Fibroblast of peridontal ligament (primary cell): Measurements from ENCODE around the gene SIK1.
"Not testable (repeated sequence)": the region's sequence is repeated elsewhere in the genome, so short reads cannot be mapped to it uniquely, and the experiment has no call there.

ENCODE experiments used
- DNase-seq: peaks from one replicate; pipeline ENCODE4 v3.0.0-alpha.2; 2010; ENCODE audit errors: extremely low read depth

SIK1 gene

GRCh38 chr21:43439316-43440075, 12.6 kb upstream of the SIK1 start:
- DNase-seq: not testable (repeated sequence)

- DNase-seq: not testable (repeated sequence)
Measured at GRCh38 chr21:43436272-43436671, 9.3 kb upstream of the SIK1 start.

- not testable (repeated sequence) for DNase-seq
Measured at GRCh38 chr21:43433340-43434136, 6.6 kb upstream of the SIK1 start.

- not testable (repeated sequence) for DNase-seq
Measured at GRCh38 chr21:43430830-43431416, 4.0 kb upstream of the SIK1 start.

DNA sequence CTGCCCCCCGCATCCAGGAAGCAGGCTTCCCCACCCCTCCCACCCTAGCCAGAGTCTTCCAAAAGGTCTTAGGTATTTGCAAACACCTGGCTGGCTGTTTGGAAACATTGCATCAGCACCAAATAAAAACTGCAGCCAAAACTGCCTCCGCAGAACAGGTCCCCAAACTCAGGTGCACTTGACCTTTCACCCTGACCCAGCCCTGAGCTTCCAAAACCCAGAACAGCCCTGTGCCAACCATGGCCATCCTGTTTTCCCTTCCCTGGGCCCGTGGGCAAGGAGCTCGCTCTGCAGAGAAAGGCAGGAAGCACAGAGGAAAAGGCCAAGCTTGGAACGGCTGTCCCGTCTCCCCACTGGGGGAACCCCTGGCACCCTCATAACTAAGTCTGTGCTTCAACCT, 2.0 kb upstream of the SIK1 start:
- DNase-seq: not testable (repeated sequence)

DNA sequence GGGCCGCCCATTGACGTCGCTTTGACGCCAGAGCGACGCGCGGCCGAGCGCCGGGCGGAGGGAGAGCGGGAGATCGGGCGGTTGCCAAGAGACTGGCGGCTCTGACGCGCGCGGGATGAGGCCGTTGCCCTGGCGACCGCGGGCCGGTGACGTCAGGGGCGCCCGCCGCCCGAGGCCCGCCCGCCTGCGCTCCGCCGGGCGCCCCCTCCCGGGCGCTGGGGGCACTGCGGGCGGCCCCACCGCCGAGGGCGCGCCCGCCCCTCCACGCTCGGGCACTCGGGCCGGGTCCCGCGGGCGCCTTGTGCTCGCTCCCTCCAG, 270 bp upstream of the SIK1 start:
- not testable (repeated sequence) for DNase-seq

GRCh38 chr21:43426004-43426403, 927 bp downstream of the SIK1 start:
- not testable (repeated sequence) for DNase-seq

DNA sequence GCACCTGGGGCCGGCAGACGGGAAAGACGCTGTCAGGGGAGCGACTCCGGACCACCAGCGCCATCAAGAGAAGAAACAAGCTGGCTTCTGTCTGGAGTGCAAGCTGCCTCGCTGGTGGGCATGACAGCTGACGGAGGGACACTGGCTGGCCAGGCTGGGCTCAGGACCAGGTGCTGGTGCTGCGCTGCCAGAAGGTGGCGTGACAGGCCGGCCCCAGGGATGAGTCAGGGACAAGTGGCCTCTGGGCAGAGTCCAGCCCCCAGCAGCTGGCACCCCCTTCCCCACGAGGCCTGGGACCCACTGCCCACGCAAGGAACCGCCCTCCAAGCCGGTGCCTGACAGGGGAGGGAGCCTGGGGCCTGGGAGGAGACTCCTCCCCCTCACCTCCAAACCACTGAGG, 7.5 kb downstream of the SIK1 start:
- DNase-seq: not testable (repeated sequence)

- not testable (repeated sequence) for DNase-seq
Measured at GRCh38 chr21:43414576-43414975, 12.4 kb downstream of the SIK1 start.

- not testable (repeated sequence) for DNase-seq
Measured at GRCh38 chr21:43412020-43412788, 14.7 kb downstream of the SIK1 start.

GRCh38 chr21:43410456-43411068, 16.4 kb downstream of the SIK1 start:
- DNase-seq: not testable (repeated sequence)

- not testable (repeated sequence) for DNase-seq
Measured at GRCh38 chr21:43407139-43407538, 19.8 kb downstream of the SIK1 start.

- not testable (repeated sequence) for DNase-seq
Measured at GRCh38 chr21:43404450-43404849, 22.5 kb downstream of the SIK1 start.

GRCh38 chr21:43403651-43404430, 23.1 kb downstream of the SIK1 start:
- DNase-seq: not testable (repeated sequence)

- DNase-seq: not testable (repeated sequence)
Measured at GRCh38 chr21:43401125-43401524, 25.8 kb downstream of the SIK1 start.

DNA sequence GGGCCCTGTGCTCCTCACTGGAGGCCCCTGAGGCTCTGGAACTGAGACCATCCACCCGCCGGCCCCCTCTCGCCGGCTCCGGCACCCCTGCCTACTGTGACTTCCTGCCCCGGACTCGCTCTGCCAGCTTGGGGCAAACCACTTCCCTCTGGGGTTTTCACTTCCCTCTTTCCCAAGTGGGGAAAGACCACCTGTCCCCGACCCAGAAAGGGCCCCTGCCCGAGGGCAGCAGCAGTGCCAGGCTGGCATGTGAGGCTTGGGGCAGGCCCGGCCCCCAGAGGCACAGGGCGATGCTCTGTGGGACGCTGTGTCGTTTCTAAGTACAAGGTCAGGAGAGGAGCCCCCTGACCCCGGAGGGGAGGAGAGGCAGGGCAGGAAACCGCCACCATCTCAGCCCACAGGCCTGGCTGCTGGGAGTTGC, 27.3 kb downstream of the SIK1 start:
- DNase-seq: not testable (repeated sequence)

GRCh38 chr21:43399136-43399535, 27.8 kb downstream of the SIK1 start:
- not testable (repeated sequence) for DNase-seq

- not testable (repeated sequence) for DNase-seq
Measured at GRCh38 chr21:43398533-43398932, 28.4 kb downstream of the SIK1 start.

DNA sequence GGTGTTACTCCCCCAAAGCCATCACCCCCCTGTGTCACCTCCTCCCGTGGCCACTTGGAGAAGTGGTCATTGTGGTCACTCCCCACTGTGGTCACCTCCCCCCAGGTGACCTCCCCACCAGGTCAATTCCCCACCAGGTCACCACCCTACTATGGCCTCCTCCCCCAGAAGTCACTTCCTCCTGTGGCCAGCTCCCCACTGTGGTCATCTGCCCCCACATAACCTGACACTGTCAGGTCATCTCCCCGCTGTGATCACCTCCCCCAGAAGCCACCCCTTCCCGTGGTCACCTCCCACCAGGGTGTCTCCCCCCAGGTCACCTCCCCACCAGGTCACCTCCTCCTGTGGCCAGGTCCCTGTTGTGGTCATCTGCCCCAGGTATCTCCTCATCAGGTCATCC, 28.9 kb downstream of the SIK1 start:
- DNase-seq: not testable (repeated sequence)

GRCh38 chr21:43397439-43397808, 29.5 kb downstream of the SIK1 start:
- DNase-seq: not testable (repeated sequence)
